Measurements from ENCODE around the gene STIP1.
A peak's percentile ranks its signal among the peaks of the same experiment; 100 is the strongest.

STIP1 gene

DNA sequence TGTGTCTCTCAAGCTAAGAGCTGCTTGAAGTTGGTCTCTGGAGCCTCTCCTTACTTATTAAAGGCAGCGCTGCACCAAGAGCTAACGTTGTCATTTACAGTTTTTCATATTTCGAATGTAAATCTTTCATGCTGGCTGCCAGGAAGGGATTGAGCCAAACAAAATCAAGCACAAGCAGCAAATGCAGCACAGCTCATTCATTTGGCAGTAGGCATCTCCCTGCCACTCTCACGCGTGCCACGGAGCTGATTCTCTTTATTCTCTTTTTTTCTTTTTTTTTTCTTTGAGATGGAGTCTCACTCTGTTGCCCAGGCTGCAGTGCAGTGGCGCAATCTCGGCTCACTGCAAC lies 47.0 kb downstream of the STIP1 start:
- Histone ChIP-seq H3K4me1 (ENCODE audit: insufficient read depth, low read length, severe bottlenecking) (peaks cover 61% of the 10 kb centered on the region), H4K20me1 (ENCODE audit: insufficient read depth, low read length) (no peaks in the 10 kb centered on the region), H2AFZ (ENCODE audit: low read length) (no peak overlapping the region), H3K27ac (ENCODE audit: low read depth, low read length, poor library complexity, severe bottlenecking) (no peak overlapping the region), H3K9ac (ENCODE audit: low read length) (no peak overlapping the region), H3K9me2 (ENCODE audit: low read depth, low read length) (no peaks in the 10 kb centered on the region), H3K4me2 (ENCODE audit: low read length) (no peak overlapping the region; the same call in 1 of the 2 replicates), H3K9me3 (ENCODE audit: low read length) (no peaks in the 10 kb centered on the region), H3F3A (ENCODE audit: insufficient read depth, low read length) (0 out of 2 replicates have a peak, but pooled peaks cover 5% of the 10 kb centered on the region), H3K36me3 (ENCODE audit: insufficient read depth, low read length) (peaks cover 5% of the 10 kb centered on the region; the same call in 1 of the 2 replicates), H3K79me2 (ENCODE audit: insufficient read depth, low read length) (no peaks in the 10 kb centered on the region), H3K4me3 (ENCODE audit: low read depth, low read length, poor library complexity, severe bottlenecking) (no peak overlapping the region), H3K27me3 (ENCODE audit: insufficient read depth, low read length) (no peaks in the 10 kb centered on the region)
- TF ChIP-seq CTCF (IDR thresholded peaks at IDR 0.05; ENCODE audit: low read length) (no peak), EZH2 (IDR thresholded peaks at IDR 0.05; ENCODE audit: borderline replicate concordance, low read length) (no peak)

- Histone ChIP-seq H2AFZ (ENCODE audit: low read length) (no peak within 1 kb of the TSS), H3K9ac (ENCODE audit: low read length) (peak within 1 kb of the TSS; percentile 79), H3K36me3 (ENCODE audit: insufficient read depth, low read length) (peaks cover 13% of the 10 kb centered on the region; the same call in 1 of the 2 replicates), H3K27ac (ENCODE audit: low read depth, low read length, poor library complexity, severe bottlenecking) (peak within 1 kb of the TSS; percentile 69), H3K4me2 (ENCODE audit: low read length) (peak within 1 kb of the TSS; percentile 97), H3K4me1 (ENCODE audit: insufficient read depth, low read length, severe bottlenecking) (peaks cover 70% of the 10 kb centered on the region), H3K9me3 (ENCODE audit: low read length) (no peaks in the 10 kb centered on the region), H3K27me3 (ENCODE audit: insufficient read depth, low read length) (no peaks in the 10 kb centered on the region), H3K9me2 (ENCODE audit: low read depth, low read length) (no peaks in the 10 kb centered on the region), H3F3A (ENCODE audit: insufficient read depth, low read length) (peaks cover 16% of the 10 kb centered on the region; the same call in 1 of the 2 replicates), H3K79me2 (ENCODE audit: insufficient read depth, low read length) (no peaks in the 10 kb centered on the region), H4K20me1 (ENCODE audit: insufficient read depth, low read length) (no peaks in the 10 kb centered on the region), H3K4me3 (ENCODE audit: low read depth, low read length, poor library complexity, severe bottlenecking) (peak within 1 kb of the TSS; percentile 77)
- no peak for TF ChIP-seq EZH2 (IDR thresholded peaks at IDR 0.05; ENCODE audit: borderline replicate concordance, low read length)
- no peak for TF ChIP-seq CTCF (IDR thresholded peaks at IDR 0.05; ENCODE audit: low read length)
Measured at GRCh38 chr11:64233913-64234586, 48.1 kb downstream of the STIP1 start, which contains the start of gene VEGFB. VEGFB (plus strand) TSS chr11:64234584; CDS start chr11:64234834, 250 bp downstream.

DNA sequence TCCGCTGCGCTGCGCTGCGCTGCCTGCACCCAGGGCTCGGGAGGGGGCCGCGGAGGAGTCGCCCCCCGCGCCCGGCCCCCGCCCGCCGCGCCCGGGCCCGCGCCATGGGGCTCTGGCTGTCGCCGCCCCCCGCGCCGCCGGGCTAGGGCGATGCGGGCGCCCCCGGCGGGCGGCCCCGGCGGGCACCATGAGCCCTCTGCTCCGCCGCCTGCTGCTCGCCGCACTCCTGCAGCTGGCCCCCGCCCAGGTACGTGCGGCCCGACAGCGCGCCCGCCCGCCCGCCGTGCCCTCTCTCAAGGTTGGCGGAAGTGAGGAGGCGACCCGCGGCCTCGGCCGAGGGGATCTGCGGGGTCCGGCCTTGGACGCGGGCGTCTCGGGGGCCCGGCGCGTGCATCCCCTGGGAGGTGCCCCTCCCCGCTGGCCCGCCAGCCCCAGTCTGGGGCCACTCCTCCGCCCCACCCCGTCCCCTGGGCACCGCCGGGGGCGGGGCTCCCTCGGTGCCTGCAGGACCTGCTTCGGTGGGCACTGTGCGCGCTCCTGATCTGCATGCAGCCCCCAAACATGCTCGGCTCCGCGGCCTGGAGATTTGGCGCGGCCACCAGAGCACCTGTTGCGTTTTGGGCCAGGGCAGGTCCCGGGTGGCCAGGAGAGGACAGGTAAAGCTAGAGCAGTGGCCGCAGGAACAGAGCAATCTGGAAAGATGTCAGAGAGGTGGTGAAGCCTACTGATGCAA lies 48.8 kb downstream of the STIP1 start:
- Histone ChIP-seq H3K4me1 (ENCODE audit: insufficient read depth, low read length, severe bottlenecking) (peaks cover 70% of the 10 kb centered on the region), H2AFZ (ENCODE audit: low read length) (no peak overlapping the region), H3K36me3 (ENCODE audit: insufficient read depth, low read length) (peaks cover 15% of the 10 kb centered on the region; the same call in 1 of the 2 replicates), H3K79me2 (ENCODE audit: insufficient read depth, low read length) (no peaks in the 10 kb centered on the region), H3F3A (ENCODE audit: insufficient read depth, low read length) (peaks cover 18% of the 10 kb centered on the region; the same call in 1 of the 2 replicates), H4K20me1 (ENCODE audit: insufficient read depth, low read length) (no peaks in the 10 kb centered on the region), H3K9me3 (ENCODE audit: low read length) (no peaks in the 10 kb centered on the region), H3K9me2 (ENCODE audit: low read depth, low read length) (no peaks in the 10 kb centered on the region), H3K27ac (ENCODE audit: low read depth, low read length, poor library complexity, severe bottlenecking) (peak overlapping the region; percentile 69), H3K4me2 (ENCODE audit: low read length) (peak overlapping the region; percentile 97), H3K9ac (ENCODE audit: low read length) (peak overlapping the region; percentile 79), H3K27me3 (ENCODE audit: insufficient read depth, low read length) (no peaks in the 10 kb centered on the region), H3K4me3 (ENCODE audit: low read depth, low read length, poor library complexity, severe bottlenecking) (peak overlapping the region; percentile 77)
- TF ChIP-seq CTCF (IDR thresholded peaks at IDR 0.05; ENCODE audit: low read length): no peak
- no peak for TF ChIP-seq EZH2 (IDR thresholded peaks at IDR 0.05; ENCODE audit: borderline replicate concordance, low read length)

Data from OCI-LY1 (cell line).